Measurements from ENCODE around the gene DLG2.

The DLG2 gene

GRCh38 chr11:84289381-84289906 is 1337.7 kb downstream of the DLG2 start:
- Histone ChIP-seq H4K20me1 (ENCODE audit: insufficient read depth, low read length) (no peaks in the 10 kb centered on the region), H3K4me3 (ENCODE audit: low read depth, low read length, poor library complexity, severe bottlenecking) (no peak overlapping the region), H3K79me2 (ENCODE audit: insufficient read depth, low read length) (no peaks in the 10 kb centered on the region), H3K9me3 (ENCODE audit: low read length) (no peaks in the 10 kb centered on the region), H3K36me3 (ENCODE audit: insufficient read depth, low read length) (no peaks in the 10 kb centered on the region), H3K27ac (ENCODE audit: low read depth, low read length, poor library complexity, severe bottlenecking) (no peak overlapping the region), H2AFZ (ENCODE audit: low read length) (no peak overlapping the region), H3K9me2 (ENCODE audit: low read depth, low read length) (no peaks in the 10 kb centered on the region), H3K27me3 (ENCODE audit: insufficient read depth, low read length) (no peaks in the 10 kb centered on the region), H3K4me2 (ENCODE audit: low read length) (no peak overlapping the region), H3K9ac (ENCODE audit: low read length) (no peak overlapping the region), H3K4me1 (ENCODE audit: insufficient read depth, low read length, severe bottlenecking) (no peaks in the 10 kb centered on the region), H3F3A (ENCODE audit: insufficient read depth, low read length) (no peaks in the 10 kb centered on the region)
- TF ChIP-seq CTCF (IDR thresholded peaks at IDR 0.05; ENCODE audit: low read length): no peak
- no peak for TF ChIP-seq EZH2 (IDR thresholded peaks at IDR 0.05; ENCODE audit: borderline replicate concordance, low read length)

- no peak overlapping the region for H2AFZ ChIP-seq (ENCODE audit: low read length)
- no peaks in the 10 kb centered on the region for H4K20me1 ChIP-seq (ENCODE audit: insufficient read depth, low read length)
- no peak for TF ChIP-seq EZH2 (IDR thresholded peaks at IDR 0.05; ENCODE audit: borderline replicate concordance, low read length)
- H3K9ac ChIP-seq (ENCODE audit: low read length): no peak overlapping the region
- H3K4me3 ChIP-seq (ENCODE audit: low read depth, low read length, poor library complexity, severe bottlenecking): no peak overlapping the region
- H3K9me2 ChIP-seq (ENCODE audit: low read depth, low read length): no peaks in the 10 kb centered on the region
- no peaks in the 10 kb centered on the region for H3K9me3 ChIP-seq (ENCODE audit: low read length)
- H3K27ac ChIP-seq (ENCODE audit: low read depth, low read length, poor library complexity, severe bottlenecking): no peak overlapping the region
- no peak overlapping the region for H3K4me2 ChIP-seq (ENCODE audit: low read length)
- no peaks in the 10 kb centered on the region for H3K4me1 ChIP-seq (ENCODE audit: insufficient read depth, low read length, severe bottlenecking)
- no peaks in the 10 kb centered on the region for H3K36me3 ChIP-seq (ENCODE audit: insufficient read depth, low read length)
- H3K27me3 ChIP-seq (ENCODE audit: insufficient read depth, low read length): no peaks in the 10 kb centered on the region
- H3F3A ChIP-seq (ENCODE audit: insufficient read depth, low read length): no peaks in the 10 kb centered on the region
- no peaks in the 10 kb centered on the region for H3K79me2 ChIP-seq (ENCODE audit: insufficient read depth, low read length)
These were observed 1353.6 kb downstream of the DLG2 start for GRCh38 chr11:84273541-84273940.

GRCh38 chr11:84270466-84270865 is 1356.7 kb downstream of the DLG2 start:
- no peak overlapping the region for H3K4me2 ChIP-seq (ENCODE audit: low read length)
- TF ChIP-seq CTCF (IDR thresholded peaks at IDR 0.05; ENCODE audit: low read length) (no peak), EZH2 (IDR thresholded peaks at IDR 0.05; ENCODE audit: borderline replicate concordance, low read length) (no peak)

GRCh38 chr11:84264066-84264465 is 1363.1 kb downstream of the DLG2 start:
- Histone ChIP-seq H3K27me3 (ENCODE audit: insufficient read depth, low read length) (no peaks in the 10 kb centered on the region), H3K4me3 (ENCODE audit: low read depth, low read length, poor library complexity, severe bottlenecking) (no peak overlapping the region), H4K20me1 (ENCODE audit: insufficient read depth, low read length) (no peaks in the 10 kb centered on the region), H3K36me3 (ENCODE audit: insufficient read depth, low read length) (no peaks in the 10 kb centered on the region), H3K9ac (ENCODE audit: low read length) (no peak overlapping the region), H3F3A (ENCODE audit: insufficient read depth, low read length) (no peaks in the 10 kb centered on the region), H3K4me2 (ENCODE audit: low read length) (no peak overlapping the region), H3K9me2 (ENCODE audit: low read depth, low read length) (no peaks in the 10 kb centered on the region), H3K4me1 (ENCODE audit: insufficient read depth, low read length, severe bottlenecking) (no peaks in the 10 kb centered on the region), H2AFZ (ENCODE audit: low read length) (no peak overlapping the region), H3K9me3 (ENCODE audit: low read length) (no peaks in the 10 kb centered on the region), H3K79me2 (ENCODE audit: insufficient read depth, low read length) (no peaks in the 10 kb centered on the region), H3K27ac (ENCODE audit: low read depth, low read length, poor library complexity, severe bottlenecking) (no peak overlapping the region)
- no peak for TF ChIP-seq EZH2 (IDR thresholded peaks at IDR 0.05; ENCODE audit: borderline replicate concordance, low read length)
- TF ChIP-seq CTCF (IDR thresholded peaks at IDR 0.05; ENCODE audit: low read length): no peak

More at GRCh38 chr11:84270466-84270865, 1356.7 kb downstream of the DLG2 start:
- no peaks in the 10 kb centered on the region for H4K20me1 ChIP-seq (ENCODE audit: insufficient read depth, low read length)
- no peaks in the 10 kb centered on the region for H3K4me1 ChIP-seq (ENCODE audit: insufficient read depth, low read length, severe bottlenecking)
- H3K9me3 ChIP-seq (ENCODE audit: low read length): no peaks in the 10 kb centered on the region
- no peak overlapping the region for H2AFZ ChIP-seq (ENCODE audit: low read length)
- no peak overlapping the region for H3K4me3 ChIP-seq (ENCODE audit: low read depth, low read length, poor library complexity, severe bottlenecking)
- H3K27ac ChIP-seq (ENCODE audit: low read depth, low read length, poor library complexity, severe bottlenecking): no peak overlapping the region
- no peaks in the 10 kb centered on the region for H3K27me3 ChIP-seq (ENCODE audit: insufficient read depth, low read length)
- no peak overlapping the region for H3K9ac ChIP-seq (ENCODE audit: low read length)
- H3K36me3 ChIP-seq (ENCODE audit: insufficient read depth, low read length): no peaks in the 10 kb centered on the region
- H3K9me2 ChIP-seq (ENCODE audit: low read depth, low read length): no peaks in the 10 kb centered on the region
- H3K79me2 ChIP-seq (ENCODE audit: insufficient read depth, low read length): no peaks in the 10 kb centered on the region
- H3F3A ChIP-seq (ENCODE audit: insufficient read depth, low read length): no peaks in the 10 kb centered on the region

Measured in OCI-LY1 (cell line).